Tibial artery (tissue), 4 donors: ENCODE data around the gene SUCLG2.
A peak's percentile ranks its signal among the peaks of the same experiment; 100 is the strongest.

ENCODE experiments used
- DNase-seq, 2 donors: peaks; one replicate each; pipeline ENCODE4 v3.0.0-alpha.2; 2019
- H3K27ac ChIP-seq, 2 donors: fragments of 200-600 bp; sonication (generic) in 1 of 2; 1 replicate in 1 of 2; 2 replicates in 1 of 2; pipeline ENCODE4 v1.5.1; 2018 to 2019; ENCODE audit warnings: mild to moderate bottlenecking in 1 of 2
- H3K27me3 ChIP-seq, 2 donors: fragments of 200-600 bp; sonication (generic) in 1 of 2; one replicate each; pipeline versions ENCODE4 v1.5.1 to v1.6.0; 2016 to 2019
- H3K36me3 ChIP-seq, 3 donors: fragments of 200-600 bp; sonication (generic) in 2 of 3; one replicate each; pipeline ENCODE4 v1.5.1; 2016 to 2019; ENCODE audit warnings: mild to moderate bottlenecking in 2 of 3
- H3K4me1 ChIP-seq, 4 donors: fragments of 200-600 bp; sonication (generic) in 2 of 4; 1 replicate in 3 of 4; 2 replicates in 1 of 4; pipeline ENCODE4 v1.5.1; 2016 to 2019
- H3K4me3 ChIP-seq, 2 donors: fragments of 200-600 bp; sonication (generic) in 1 of 2; 1 replicate in 1 of 2; 2 replicates in 1 of 2; pipeline ENCODE4 v1.5.1; 2018 to 2019; ENCODE audit warnings: mild to moderate bottlenecking in 2 of 2
- H3K9me3 ChIP-seq, 3 donors: fragments of 200-600 bp; sonication (generic) in 1 of 3; one replicate each; pipeline ENCODE4 v1.5.1; 2016 to 2019
- intact Hi-C: fragments of 100-400 bp; cut with DNase I; formaldehyde crosslinking; loops from one replicate; pipeline ENCODE4 v1.15.0; 2023; ENCODE audit warnings: low total_unique reads
- TF ChIP-seq, protein P1 (sequence below), 2 experiments: fragments of 200-600 bp in 1 of 2; fragments of 450-650 bp in 1 of 2; IDR thresholded peaks; one replicate each; pipeline ENCODE4 v1.5.1; 2017 to 2019; ENCODE audit warnings: antibody characterized with exemption in 2 of 2, mild to moderate bottlenecking in 1 of 2, moderate library complexity in 1 of 2

Gene SUCLG2

GRCh38 chr3:67614195-67614594, 40.2 kb downstream of the SUCLG2 start:
- Histone ChIP-seq H3K36me3 (peaks cover 4 to 16% (median 14%) of the 10 kb centered on the region in 3 donors), H3K27ac (no peak overlapping the region), H3K27me3 (no peaks in the 10 kb centered on the region), H3K9me3 (no peaks in the 10 kb centered on the region), H3K4me1 (peaks cover 0 to 6% (median under 1%) of the 10 kb centered on the region in 4 donors), H3K4me3 (no peak overlapping the region)
- TF ChIP-seq, protein P1, sequence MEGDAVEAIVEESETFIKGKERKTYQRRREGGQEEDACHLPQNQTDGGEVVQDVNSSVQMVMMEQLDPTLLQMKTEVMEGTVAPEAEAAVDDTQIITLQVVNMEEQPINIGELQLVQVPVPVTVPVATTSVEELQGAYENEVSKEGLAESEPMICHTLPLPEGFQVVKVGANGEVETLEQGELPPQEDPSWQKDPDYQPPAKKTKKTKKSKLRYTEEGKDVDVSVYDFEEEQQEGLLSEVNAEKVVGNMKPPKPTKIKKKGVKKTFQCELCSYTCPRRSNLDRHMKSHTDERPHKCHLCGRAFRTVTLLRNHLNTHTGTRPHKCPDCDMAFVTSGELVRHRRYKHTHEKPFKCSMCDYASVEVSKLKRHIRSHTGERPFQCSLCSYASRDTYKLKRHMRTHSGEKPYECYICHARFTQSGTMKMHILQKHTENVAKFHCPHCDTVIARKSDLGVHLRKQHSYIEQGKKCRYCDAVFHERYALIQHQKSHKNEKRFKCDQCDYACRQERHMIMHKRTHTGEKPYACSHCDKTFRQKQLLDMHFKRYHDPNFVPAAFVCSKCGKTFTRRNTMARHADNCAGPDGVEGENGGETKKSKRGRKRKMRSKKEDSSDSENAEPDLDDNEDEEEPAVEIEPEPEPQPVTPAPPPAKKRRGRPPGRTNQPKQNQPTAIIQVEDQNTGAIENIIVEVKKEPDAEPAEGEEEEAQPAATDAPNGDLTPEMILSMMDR (IDR thresholded peaks at IDR 0.05) = no peak
- no peak for DNase-seq
- intact Hi-C loops = no loop called here

- H3K36me3 ChIP-seq = peaks cover 31 to 37% (median 32%) of the 10 kb centered on the region in 3 donors
- H3K9me3 ChIP-seq = no peaks in the 10 kb centered on the region
- no peak overlapping the region for H3K4me3 ChIP-seq
- H3K27ac ChIP-seq = no peak overlapping the region
- no peaks in the 10 kb centered on the region for H3K27me3 ChIP-seq
- TF ChIP-seq, protein P1 (IDR thresholded peaks at IDR 0.05) = no peak
- H3K4me1 ChIP-seq = peaks cover 0 to 2% (median under 1%) of the 10 kb centered on the region in 4 donors
- intact Hi-C loops = no loop called here
- DNase-seq = no peak
Measured at GRCh38 chr3:67610458-67610857, 44.0 kb downstream of the SUCLG2 start.

GRCh38 chr3:67609709-67610108, 44.7 kb downstream of the SUCLG2 start:
- TF ChIP-seq, protein P1 (IDR thresholded peaks at IDR 0.05) = no peak
- no peaks in the 10 kb centered on the region for H3K27me3 ChIP-seq
- DNase-seq = no peak
- H3K9me3 ChIP-seq = no peaks in the 10 kb centered on the region
- no peak overlapping the region for H3K4me3 ChIP-seq
- intact Hi-C loops = no loop called here
- H3K36me3 ChIP-seq = peaks cover 31 to 39% (median 32%) of the 10 kb centered on the region in 3 donors
- H3K4me1 ChIP-seq = peaks cover 0 to 8% (median 3%) of the 10 kb centered on the region in 4 donors
- no peak overlapping the region for H3K27ac ChIP-seq

GRCh38 chr3:67608034-67608433, 46.4 kb downstream of the SUCLG2 start:
- intact Hi-C loops = no loop called here
- no peak overlapping the region for H3K4me3 ChIP-seq
- TF ChIP-seq, protein P1 (IDR thresholded peaks at IDR 0.05) = no peak
- H3K4me1 ChIP-seq = peaks cover 0 to 8% (median 3%) of the 10 kb centered on the region in 4 donors
- H3K9me3 ChIP-seq = no peaks in the 10 kb centered on the region
- H3K27ac ChIP-seq = no peak overlapping the region
- no peak for DNase-seq
- H3K27me3 ChIP-seq = no peaks in the 10 kb centered on the region
- peaks cover 31 to 39% (median 32%) of the 10 kb centered on the region in 3 donors for H3K36me3 ChIP-seq

GRCh38 chr3:67605377-67605776, 49.0 kb downstream of the SUCLG2 start:
- intact Hi-C loops = no loop called here
- DNase-seq = no peak
- Histone ChIP-seq H3K27me3 (no peaks in the 10 kb centered on the region), H3K36me3 (peaks cover 28 to 39% (median 31%) of the 10 kb centered on the region in 3 donors), H3K4me3 (no peak overlapping the region), H3K4me1 (peaks cover 0 to 29% (median 11%) of the 10 kb centered on the region in 4 donors), H3K27ac (no peak overlapping the region), H3K9me3 (no peaks in the 10 kb centered on the region)
- TF ChIP-seq, protein P1 (IDR thresholded peaks at IDR 0.05) = peak; percentile 21 to 35

- H3K36me3 ChIP-seq = peaks cover 10 to 17% (median 12%) of the 10 kb centered on the region in 3 donors
- peaks cover 0 to 35% (median 11%) of the 10 kb centered on the region in 4 donors for H3K4me1 ChIP-seq
- TF ChIP-seq, protein P1 (IDR thresholded peaks at IDR 0.05) = no peak
- H3K27ac ChIP-seq = no peak overlapping the region
- no peak overlapping the region for H3K4me3 ChIP-seq
- intact Hi-C loops = no loop called here
- H3K9me3 ChIP-seq = no peaks in the 10 kb centered on the region
- no peak for DNase-seq
- no peaks in the 10 kb centered on the region for H3K27me3 ChIP-seq
Measured at GRCh38 chr3:67602816-67603215, 51.6 kb downstream of the SUCLG2 start.
